HG02642 (cell line): ENCODE results near the gene MAMDC2.
"Not testable (repeated sequence)": the region's sequence is repeated elsewhere in the genome, so short reads cannot be mapped to it uniquely, and the experiment has no call there.

Experiments used
- ATAC-seq: cut with Tn5 transposase; IDR thresholded peaks from one replicate; pipeline ENCODE4 v1.9.1; 2021; ENCODE audit warnings: mild to moderate bottlenecking; ENCODE audit not compliant: unreplicated experiment, poor library complexity

MAMDC2 gene

GRCh38 chr9:70168521-70168920 lies 124.9 kb downstream of the MAMDC2 start:
- no peak for ATAC-seq

GRCh38 chr9:70169222-70169621 lies 125.6 kb downstream of the MAMDC2 start:
- no peak for ATAC-seq

- ATAC-seq, result no peak
Observed at GRCh38 chr9:70170151-70170790, 126.6 kb downstream of the MAMDC2 start.

- ATAC-seq, result no peak
Observed at GRCh38 chr9:70172532-70172931, 128.9 kb downstream of the MAMDC2 start.

GRCh38 chr9:70177121-70177520 lies 133.5 kb downstream of the MAMDC2 start:
- ATAC-seq, result no peak

- ATAC-seq, result no peak
Observed at GRCh38 chr9:70192707-70193106, 149.1 kb downstream of the MAMDC2 start.

GRCh38 chr9:70195456-70195855 lies 151.8 kb downstream of the MAMDC2 start:
- ATAC-seq, result no peak

- ATAC-seq, result no peak
Observed at GRCh38 chr9:70197216-70198044, 153.8 kb downstream of the MAMDC2 start.

- ATAC-seq, result not testable (repeated sequence)
Observed at GRCh38 chr9:70204743-70205142, 161.1 kb downstream of the MAMDC2 start.

GRCh38 chr9:70205366-70206020 lies 161.8 kb downstream of the MAMDC2 start:
- no peak for ATAC-seq

- ATAC-seq, result no peak
Observed at GRCh38 chr9:70217029-70217428, 173.4 kb downstream of the MAMDC2 start.

GRCh38 chr9:70218767-70219166 lies 175.1 kb downstream of the MAMDC2 start:
- no peak for ATAC-seq

GRCh38 chr9:70220216-70220615 lies 176.6 kb downstream of the MAMDC2 start:
- ATAC-seq, result no peak

- ATAC-seq, result no peak
Observed at GRCh38 chr9:70222354-70222753, 178.7 kb downstream of the MAMDC2 start.

GRCh38 chr9:70228118-70228517 lies 184.5 kb downstream of the MAMDC2 start:
- no peak for ATAC-seq

GRCh38 chr9:70228611-70229010 lies 185.0 kb downstream of the MAMDC2 start:
- no peak for ATAC-seq

- ATAC-seq, result no peak
Observed at GRCh38 chr9:70229026-70229425, 185.4 kb downstream of the MAMDC2 start.

GRCh38 chr9:70229579-70229978 lies 185.9 kb downstream of the MAMDC2 start:
- ATAC-seq, result no peak

- ATAC-seq, result no peak
Observed at GRCh38 chr9:70232476-70232875, 188.8 kb downstream of the MAMDC2 start.

- not testable (repeated sequence) for ATAC-seq
Observed at GRCh38 chr9:70234208-70234607, 190.6 kb downstream of the MAMDC2 start.

- ATAC-seq, result not testable (repeated sequence)
Observed at GRCh38 chr9:70245952-70246351, 202.3 kb downstream of the MAMDC2 start.
